ENCODE measurements around the gene COL4A1.

COL4A1 gene

GRCh38 chr13:110300090-110300815 lies 6.7 kb downstream of the COL4A1 start:
- TF ChIP-seq REST (IDR thresholded peaks at IDR 0.05; ENCODE audit: insufficient read depth in 1 of 2, low read depth in 2 of 2, low read length in 2 of 2), result no peak
- TF ChIP-seq FOXP2 (optimal IDR thresholded peaks at IDR 0.05; ENCODE audit: borderline replicate concordance, extremely low read depth, extremely low read length, insufficient read depth), result no peak
- no peak for TF ChIP-seq SIN3A (IDR thresholded peaks at IDR 0.05; ENCODE audit: borderline replicate concordance, insufficient read depth, low read length)
- TF ChIP-seq TAF1 (IDR thresholded peaks at IDR 0.05; ENCODE audit: borderline replicate concordance, insufficient read depth, low read length), result no peak
- TF ChIP-seq POLR2AphosphoS5 (IDR thresholded peaks at IDR 0.05; ENCODE audit: low read depth, low read length), result no peak

- no peak for TF ChIP-seq POLR2AphosphoS5 (IDR thresholded peaks at IDR 0.05; ENCODE audit: low read depth, low read length)
- no peak for TF ChIP-seq TAF1 (IDR thresholded peaks at IDR 0.05; ENCODE audit: borderline replicate concordance, insufficient read depth, low read length)
- no peak for TF ChIP-seq SIN3A (IDR thresholded peaks at IDR 0.05; ENCODE audit: borderline replicate concordance, insufficient read depth, low read length)
- TF ChIP-seq REST (IDR thresholded peaks at IDR 0.05; ENCODE audit: insufficient read depth in 1 of 2, low read depth in 2 of 2, low read length in 2 of 2), result no peak
These were observed 7.6 kb downstream of the COL4A1 start for GRCh38 chr13:110299283-110299840.

- no peak for TF ChIP-seq REST (IDR thresholded peaks at IDR 0.05; ENCODE audit: insufficient read depth in 1 of 2, low read depth in 2 of 2, low read length in 2 of 2)
These were observed 8.3 kb downstream of the COL4A1 start for GRCh38 chr13:110298505-110299282.

- TF ChIP-seq FOXP2 (optimal IDR thresholded peaks at IDR 0.05; ENCODE audit: borderline replicate concordance, extremely low read depth, extremely low read length, insufficient read depth) (no peak), REST (IDR thresholded peaks at IDR 0.05; ENCODE audit: insufficient read depth in 1 of 2, low read depth in 2 of 2, low read length in 2 of 2) (no peak), TAF1 (IDR thresholded peaks at IDR 0.05; ENCODE audit: borderline replicate concordance, insufficient read depth, low read length) (no peak), POLR2AphosphoS5 (IDR thresholded peaks at IDR 0.05; ENCODE audit: low read depth, low read length) (no peak), SIN3A (IDR thresholded peaks at IDR 0.05; ENCODE audit: borderline replicate concordance, insufficient read depth, low read length) (no peak)
These were observed 9.0 kb downstream of the COL4A1 start for GRCh38 chr13:110297766-110298504.
